Activated T-cell treated with anti-CD3 and anti-CD28 coated beads, Interleukin-2, amount 50 U/mL, for 24 hours (primary cell): ENCODE measurements around the gene ATP6V1D.
"Not testable (repeated sequence)": the region's sequence is repeated elsewhere in the genome, so short reads cannot be mapped to it uniquely, and the experiment has no call there.

ENCODE experiments used
- DNase-seq: peaks from one replicate; pipeline ENCODE4 v3.0.0-alpha.2; 2020
- H3K27ac Mint-ChIP-seq: 2 replicates; pipeline ENCODE4 v1.8.0; 2020; ENCODE audit warnings: mild to moderate bottlenecking, mixed read lengths
- H3K27me3 Mint-ChIP-seq: 2 replicates; pipeline ENCODE4 v1.8.0; 2020; ENCODE audit warnings: mixed read lengths
- H3K36me3 Mint-ChIP-seq: 2 replicates; pipeline ENCODE4 v1.8.0; 2020; ENCODE audit warnings: low read depth, mixed read lengths
- H3K4me1 Mint-ChIP-seq: 2 replicates; pipeline ENCODE4 v1.8.0; 2020; ENCODE audit warnings: low read depth, mixed read lengths
- H3K4me3 Mint-ChIP-seq: 2 replicates; pipeline ENCODE4 v1.8.0; 2020; ENCODE audit warnings: mild to moderate bottlenecking, moderate library complexity, mixed read lengths
- H3K9me3 Mint-ChIP-seq: 2 replicates; pipeline ENCODE4 v1.8.0; 2020; ENCODE audit warnings: mixed read lengths

ATP6V1D gene

DNA sequence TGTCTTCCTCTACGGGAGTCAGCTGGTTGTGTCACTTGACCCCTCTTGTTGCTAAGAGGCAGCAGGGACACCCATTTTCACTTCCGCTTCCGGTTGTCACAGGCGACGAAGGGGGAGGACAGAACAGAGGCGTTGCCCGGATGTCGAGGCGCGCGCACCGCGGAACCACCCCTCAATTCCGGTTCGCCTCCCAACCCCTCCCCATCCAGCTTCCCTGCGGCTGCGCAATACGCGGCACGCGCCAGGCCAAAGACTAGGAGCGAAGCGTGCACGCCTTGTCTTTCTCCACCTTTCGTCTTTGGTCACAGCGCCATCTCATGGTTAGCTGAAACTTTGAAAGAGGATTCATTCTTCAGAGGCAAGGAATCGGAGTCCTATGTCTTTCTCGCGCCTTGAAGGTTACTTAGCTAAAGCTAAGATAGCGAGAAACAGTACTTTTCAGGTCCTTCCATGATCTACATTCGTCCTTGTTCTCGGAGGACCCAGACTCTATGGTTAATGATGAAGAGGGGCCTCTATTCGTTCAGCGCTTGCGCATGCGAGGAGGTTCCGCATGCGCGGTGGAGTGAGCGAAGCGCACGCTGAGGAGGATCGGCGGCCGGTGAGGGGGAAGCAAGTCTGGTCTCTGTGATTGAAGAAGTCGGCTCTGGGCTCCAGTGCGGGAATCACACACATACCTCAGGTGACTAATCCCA, at the start of gene ATP6V1D, which contains the start of gene EIF2S1:
ATP6V1D (minus strand) TSS at position 30 of the 695 bp plus-strand sequence. CDS start 106 bp downstream, outside the sequence.
EIF2S1 (plus strand) TSS at position 554 of the 695 bp plus-strand sequence. CDS start 4,440 bp downstream, outside the sequence.
- H3K4me3 Mint-ChIP-seq = peak within 1 kb of the TSS; percentile 100
- H3K9me3 Mint-ChIP-seq = no peaks in the 10 kb centered on the region
- H3K36me3 Mint-ChIP-seq = peaks cover 59% of the 10 kb centered on the region
- H3K27me3 Mint-ChIP-seq = no peaks in the 10 kb centered on the region
- peak; percentile 99 for DNase-seq
- H3K4me1 Mint-ChIP-seq = peaks cover 66% of the 10 kb centered on the region
- H3K27ac Mint-ChIP-seq = peak within 1 kb of the TSS; percentile 99

DNA sequence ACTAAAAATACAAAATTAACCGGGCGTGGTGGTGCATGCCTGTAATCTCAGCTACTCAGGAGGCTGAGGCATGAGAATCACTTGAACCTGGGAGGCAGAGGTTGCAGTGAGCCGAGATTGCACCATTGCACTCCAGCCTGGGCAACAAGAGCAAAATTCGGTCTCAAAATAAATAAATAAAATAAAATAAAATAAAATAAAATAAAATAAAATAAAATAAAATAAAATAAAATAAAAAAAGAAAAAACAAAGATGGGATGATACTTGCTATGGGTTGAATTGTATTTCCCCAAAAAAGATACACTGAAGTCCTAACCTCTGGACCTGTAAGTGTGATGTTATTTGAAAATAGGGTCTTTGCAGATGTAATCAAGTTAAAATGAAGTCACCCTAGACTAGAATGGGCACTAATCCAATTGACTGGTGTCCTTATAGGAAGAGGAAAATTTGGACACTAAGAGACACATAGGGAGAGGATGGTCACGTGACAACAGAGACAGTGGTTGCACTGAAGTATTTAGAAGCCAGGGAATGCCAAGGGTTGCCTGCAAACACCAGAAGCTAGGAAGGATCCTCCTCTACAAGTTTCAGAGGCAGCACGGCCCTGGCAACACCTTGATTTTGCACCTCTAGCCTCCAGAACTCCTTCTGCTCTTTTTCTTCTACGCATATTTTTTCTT, 48.7 kb upstream of the ATP6V1D start:
- H3K36me3 Mint-ChIP-seq, H3K27ac Mint-ChIP-seq, H3K4me3 Mint-ChIP-seq, H3K9me3 Mint-ChIP-seq, DNase-seq: not testable (repeated sequence)
- H3K27me3 Mint-ChIP-seq = peaks cover 10% of the 10 kb centered on the region
- H3K4me1 Mint-ChIP-seq = peaks cover 10% of the 10 kb centered on the region

DNA sequence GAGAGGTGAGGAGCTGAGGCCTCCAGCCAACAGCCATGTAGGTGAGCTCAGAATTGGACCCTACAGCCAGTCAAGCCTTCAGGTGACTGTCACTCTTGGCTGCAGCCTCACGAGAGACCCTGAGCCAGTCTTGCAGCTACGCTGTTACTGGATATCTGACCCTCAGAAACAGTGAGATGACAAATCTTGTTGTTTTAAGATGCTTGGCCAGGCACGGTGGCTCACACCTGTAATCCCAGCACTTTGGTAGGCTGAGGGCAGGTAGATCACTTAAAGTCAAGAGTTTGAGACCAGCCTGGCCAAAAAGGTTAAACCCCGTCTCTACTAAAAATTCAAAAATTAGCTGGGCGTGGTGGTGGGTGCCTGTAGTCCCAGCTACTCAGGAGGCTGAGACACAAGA, 46.2 kb upstream of the ATP6V1D start:
- DNase-seq = peak; percentile 20
- Mint-ChIP-seq H3K27me3 (no peaks in the 10 kb centered on the region), H3K4me3 (no peak overlapping the region), H3K9me3 (no peaks in the 10 kb centered on the region), H3K4me1 (no peaks in the 10 kb centered on the region), H3K27ac (no peak overlapping the region), H3K36me3 (no peaks in the 10 kb centered on the region)

DNA sequence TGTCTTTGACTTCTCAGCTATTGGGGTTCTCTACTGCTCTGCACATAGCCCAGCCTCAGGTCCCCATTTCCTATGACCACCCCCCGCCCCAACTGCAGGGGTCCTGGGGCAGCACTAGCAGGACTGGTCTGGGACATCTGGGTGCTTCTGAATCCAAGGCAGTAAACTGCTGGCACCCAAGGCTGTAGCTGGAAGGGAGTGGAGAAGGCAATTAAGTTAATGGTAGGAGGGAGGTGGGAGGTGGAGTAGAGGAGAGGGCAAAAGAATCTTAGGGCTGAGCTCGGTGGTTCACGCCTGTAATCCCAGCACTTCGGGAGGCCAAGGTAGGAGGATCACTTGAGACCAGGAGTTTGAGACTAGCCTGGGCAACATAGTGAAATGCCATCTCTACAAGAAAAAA, 40.8 kb upstream of the ATP6V1D start:
- H3K4me3 Mint-ChIP-seq = no peak overlapping the region
- no peaks in the 10 kb centered on the region for H3K4me1 Mint-ChIP-seq
- DNase-seq = no peak
- H3K27me3 Mint-ChIP-seq = no peaks in the 10 kb centered on the region
- H3K9me3 Mint-ChIP-seq = no peaks in the 10 kb centered on the region
- no peak overlapping the region for H3K27ac Mint-ChIP-seq
- H3K36me3 Mint-ChIP-seq = no peaks in the 10 kb centered on the region

DNA sequence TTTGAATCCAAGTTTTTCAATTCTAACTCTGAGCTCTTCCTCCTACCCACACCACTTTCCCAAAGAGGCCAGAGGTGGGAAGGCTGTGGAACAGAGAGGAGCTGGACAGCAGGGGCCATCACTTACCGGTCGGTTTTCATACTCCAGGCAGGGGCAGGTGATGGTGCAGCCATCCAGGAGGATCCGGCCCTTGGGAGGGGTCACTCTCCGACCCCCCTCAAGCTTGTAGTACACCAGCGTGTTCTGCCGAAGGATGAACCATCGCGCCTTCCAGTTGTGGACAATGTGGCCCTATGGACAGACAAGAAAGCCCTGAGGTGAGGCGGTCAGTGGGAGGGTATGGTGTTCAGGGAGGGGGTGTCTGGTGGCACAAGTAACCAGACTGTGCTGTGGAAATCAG, 37.9 kb upstream of the ATP6V1D start:
- Mint-ChIP-seq H3K4me3 (no peak overlapping the region), H3K27ac (no peak overlapping the region), H3K27me3 (no peaks in the 10 kb centered on the region), H3K4me1 (no peaks in the 10 kb centered on the region), H3K36me3 (no peaks in the 10 kb centered on the region), H3K9me3 (no peaks in the 10 kb centered on the region)
- DNase-seq = no peak

DNA sequence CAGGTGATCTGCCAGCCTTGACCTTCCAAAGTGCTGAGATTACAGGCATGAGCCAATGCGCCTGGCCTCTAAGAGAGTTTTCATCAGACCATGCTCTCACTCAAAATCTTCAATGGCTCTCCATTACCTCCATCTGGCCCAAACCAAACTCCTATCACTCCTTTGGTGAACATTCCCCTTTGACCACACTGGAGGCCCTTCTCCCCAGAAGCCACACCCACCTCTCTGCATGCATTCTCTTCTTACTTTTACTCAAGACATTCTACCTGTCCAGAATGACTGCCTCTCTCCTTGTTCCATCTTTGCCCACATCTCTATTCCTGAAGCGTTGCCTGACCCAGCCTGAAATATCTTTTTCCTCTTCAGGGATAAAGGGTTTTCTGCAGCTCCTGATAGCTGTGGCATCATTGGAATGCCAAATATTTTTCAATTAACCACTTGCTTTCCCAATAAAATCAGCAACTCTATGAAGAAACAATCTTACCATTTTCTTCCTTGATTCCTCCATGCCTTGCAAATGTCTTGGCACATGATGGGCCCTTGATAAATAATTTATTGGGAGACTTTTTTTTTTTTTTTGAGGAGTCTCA, 36.9 kb upstream of the ATP6V1D start:
- Mint-ChIP-seq H3K4me3 (no peak overlapping the region), H3K27ac (no peak overlapping the region)
- DNase-seq = no peak

DNA sequence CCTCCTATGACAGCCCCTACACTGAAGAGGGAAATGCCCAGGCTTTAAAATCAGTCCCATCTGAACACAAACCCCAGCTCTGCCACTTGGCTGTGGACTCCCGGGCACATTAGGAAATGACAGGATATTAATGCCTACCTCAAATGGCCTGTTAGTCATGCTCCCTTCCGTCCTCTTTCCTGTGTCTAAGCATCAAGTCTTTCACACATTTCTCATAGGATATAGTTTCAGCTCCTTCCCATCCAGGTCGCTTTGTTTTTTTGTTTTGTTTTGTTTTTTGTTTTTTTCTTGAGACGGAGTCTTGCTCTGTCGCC, 36.2 kb upstream of the ATP6V1D start:
- Mint-ChIP-seq H3K36me3 (no peaks in the 10 kb centered on the region), H3K4me1 (peaks cover 1% of the 10 kb centered on the region), H3K9me3 (no peaks in the 10 kb centered on the region), H3K27ac (no peak overlapping the region), H3K27me3 (no peaks in the 10 kb centered on the region), H3K4me3 (no peak overlapping the region)
- DNase-seq = no peak

More for the DNA sequence above, 36.9 kb upstream of the ATP6V1D start:
- Mint-ChIP-seq H3K36me3 (no peaks in the 10 kb centered on the region), H3K9me3 (no peaks in the 10 kb centered on the region), H3K27me3 (no peaks in the 10 kb centered on the region), H3K4me1 (no peaks in the 10 kb centered on the region)

DNA sequence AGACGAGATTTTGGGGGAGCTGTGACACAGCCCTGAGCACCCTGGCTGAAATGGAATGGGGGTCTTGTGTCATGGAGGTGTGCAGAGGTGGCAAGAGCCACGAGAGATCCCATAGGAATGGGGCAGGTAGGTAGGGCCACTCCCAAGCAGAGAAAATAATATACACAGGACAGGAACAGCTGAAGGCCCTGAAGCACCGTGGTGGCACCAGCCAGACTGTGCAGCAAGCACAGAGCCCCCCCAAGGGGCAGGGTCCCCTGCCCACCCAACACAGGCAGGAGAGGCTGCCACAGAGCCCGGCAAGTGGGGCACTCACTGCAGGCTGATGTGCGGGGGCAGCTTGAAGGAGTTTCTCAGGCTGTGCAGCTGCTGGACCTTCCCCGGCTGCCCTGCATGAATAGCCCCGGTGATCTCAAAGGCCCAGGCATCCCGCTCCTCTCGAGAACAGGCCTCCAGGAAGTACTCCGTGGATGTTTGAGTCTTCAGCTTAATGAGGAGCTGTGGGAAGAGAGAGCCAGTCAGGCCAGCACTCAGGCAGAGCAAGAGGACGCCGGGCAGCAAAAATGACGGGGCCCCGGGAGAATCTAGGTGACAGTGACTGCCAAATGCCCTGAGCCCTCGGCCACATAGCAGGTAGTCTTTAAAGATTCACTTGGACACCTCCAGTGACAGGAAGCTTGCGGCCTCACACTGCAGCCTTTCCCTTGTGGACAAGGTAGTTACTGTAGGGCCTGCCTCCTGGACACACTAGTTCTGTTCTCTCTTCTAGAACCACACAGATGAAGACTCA, 35.7 kb upstream of the ATP6V1D start:
- Mint-ChIP-seq H3K4me1 (peaks cover 4% of the 10 kb centered on the region), H3K9me3 (no peaks in the 10 kb centered on the region), H3K27ac (no peak overlapping the region), H3K36me3 (no peaks in the 10 kb centered on the region), H3K27me3 (no peaks in the 10 kb centered on the region), H3K4me3 (no peak overlapping the region)
- DNase-seq = no peak

DNA sequence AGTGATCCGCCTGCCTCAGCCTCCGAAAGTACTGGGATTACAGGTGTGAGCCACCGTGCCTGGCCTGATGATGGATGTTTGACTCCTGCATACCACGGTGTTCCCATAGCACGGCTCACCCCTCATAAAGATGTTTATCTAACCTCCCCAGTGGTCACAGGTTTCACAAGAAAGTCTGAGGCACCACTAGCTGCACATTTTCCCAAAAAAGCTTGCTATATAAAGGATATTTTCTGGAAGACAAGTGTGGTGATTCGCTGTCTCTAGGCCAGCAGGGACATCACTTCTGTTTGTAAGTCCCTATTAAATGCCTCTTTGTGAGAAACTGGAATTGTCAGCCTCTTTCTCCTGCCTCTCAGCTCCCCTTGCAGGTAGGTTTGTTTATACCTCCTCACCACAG, 34.1 kb upstream of the ATP6V1D start:
- H3K4me3 Mint-ChIP-seq = no peak overlapping the region
- H3K9me3 Mint-ChIP-seq = no peaks in the 10 kb centered on the region
- H3K36me3 Mint-ChIP-seq = peaks cover 3% of the 10 kb centered on the region
- no peaks in the 10 kb centered on the region for H3K27me3 Mint-ChIP-seq
- peaks cover 4% of the 10 kb centered on the region for H3K4me1 Mint-ChIP-seq
- no peak for DNase-seq
- no peak overlapping the region for H3K27ac Mint-ChIP-seq

DNA sequence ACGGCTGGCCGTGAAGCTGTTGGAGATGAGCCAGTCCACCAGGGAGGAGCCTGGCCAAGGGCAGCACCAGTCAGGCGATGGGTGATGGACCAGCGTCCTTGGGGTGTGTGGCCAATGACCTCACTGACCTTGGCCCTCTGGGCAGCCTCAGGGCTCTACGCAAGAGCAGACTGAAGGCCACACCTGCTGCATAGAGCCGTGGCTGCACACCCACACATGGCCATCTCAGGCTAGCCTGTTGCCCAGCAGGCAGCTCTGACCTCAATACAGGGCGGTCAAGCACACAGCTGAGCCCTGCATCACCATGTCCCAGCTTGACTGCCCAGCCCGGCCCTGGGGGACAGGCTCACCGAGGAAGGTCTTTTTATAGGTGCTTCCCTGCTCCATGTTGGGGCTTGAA, 33.2 kb upstream of the ATP6V1D start:
- Mint-ChIP-seq H3K36me3 (peaks cover 8% of the 10 kb centered on the region), H3K27me3 (no peaks in the 10 kb centered on the region), H3K27ac (no peak overlapping the region), H3K4me1 (peaks cover 4% of the 10 kb centered on the region), H3K4me3 (no peak overlapping the region), H3K9me3 (no peaks in the 10 kb centered on the region)
- DNase-seq = no peak

DNA sequence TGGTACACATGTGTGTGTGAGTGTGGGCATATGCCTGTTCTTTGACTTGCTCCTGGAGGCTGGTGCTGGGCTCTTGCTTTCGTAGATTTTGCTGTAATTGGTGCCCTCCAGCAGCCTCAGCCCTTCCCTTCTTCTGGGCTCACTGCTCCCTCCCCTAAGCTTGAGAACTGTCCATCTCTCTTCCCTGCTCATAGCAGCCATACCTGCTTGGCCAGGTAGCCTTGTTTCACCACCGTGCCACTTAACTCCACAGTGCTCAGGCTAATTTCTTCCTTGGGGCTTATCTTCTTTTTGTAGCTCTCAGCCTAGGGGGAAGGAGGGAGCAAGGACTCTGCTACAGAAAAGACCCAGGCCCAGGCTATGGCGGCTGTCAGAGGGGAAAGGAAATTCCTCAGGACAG, 32.5 kb upstream of the ATP6V1D start:
- DNase-seq = no peak
- H3K9me3 Mint-ChIP-seq = no peaks in the 10 kb centered on the region
- no peak overlapping the region for H3K27ac Mint-ChIP-seq
- no peak overlapping the region for H3K4me3 Mint-ChIP-seq
- peaks cover 4% of the 10 kb centered on the region for H3K4me1 Mint-ChIP-seq
- peaks cover 15% of the 10 kb centered on the region for H3K36me3 Mint-ChIP-seq
- H3K27me3 Mint-ChIP-seq = no peaks in the 10 kb centered on the region

DNA sequence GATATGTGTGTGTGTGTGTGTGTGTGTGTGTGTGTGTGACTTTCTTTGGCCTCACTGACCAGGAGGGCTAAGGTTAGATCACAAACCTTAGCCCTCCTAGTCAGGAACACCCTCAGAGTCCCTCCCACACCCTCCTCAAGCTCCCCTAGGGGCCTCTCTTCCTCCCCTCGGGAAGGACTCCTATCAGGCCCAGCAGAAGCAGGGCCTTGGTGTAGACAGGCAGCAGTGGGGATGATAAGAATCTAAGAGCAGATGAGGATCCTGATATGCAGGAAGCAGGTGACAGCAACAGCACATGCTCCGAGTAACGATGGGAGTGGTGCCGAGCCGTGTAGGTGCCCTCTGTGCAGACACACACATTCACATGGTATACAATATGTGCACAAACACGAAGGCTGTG, 31.7 kb upstream of the ATP6V1D start:
- no peak overlapping the region for H3K4me3 Mint-ChIP-seq
- no peak for DNase-seq
- peaks cover 23% of the 10 kb centered on the region for H3K36me3 Mint-ChIP-seq
- H3K27me3 Mint-ChIP-seq = no peaks in the 10 kb centered on the region
- peaks cover 4% of the 10 kb centered on the region for H3K4me1 Mint-ChIP-seq
- no peak overlapping the region for H3K27ac Mint-ChIP-seq
- H3K9me3 Mint-ChIP-seq = no peaks in the 10 kb centered on the region

DNA sequence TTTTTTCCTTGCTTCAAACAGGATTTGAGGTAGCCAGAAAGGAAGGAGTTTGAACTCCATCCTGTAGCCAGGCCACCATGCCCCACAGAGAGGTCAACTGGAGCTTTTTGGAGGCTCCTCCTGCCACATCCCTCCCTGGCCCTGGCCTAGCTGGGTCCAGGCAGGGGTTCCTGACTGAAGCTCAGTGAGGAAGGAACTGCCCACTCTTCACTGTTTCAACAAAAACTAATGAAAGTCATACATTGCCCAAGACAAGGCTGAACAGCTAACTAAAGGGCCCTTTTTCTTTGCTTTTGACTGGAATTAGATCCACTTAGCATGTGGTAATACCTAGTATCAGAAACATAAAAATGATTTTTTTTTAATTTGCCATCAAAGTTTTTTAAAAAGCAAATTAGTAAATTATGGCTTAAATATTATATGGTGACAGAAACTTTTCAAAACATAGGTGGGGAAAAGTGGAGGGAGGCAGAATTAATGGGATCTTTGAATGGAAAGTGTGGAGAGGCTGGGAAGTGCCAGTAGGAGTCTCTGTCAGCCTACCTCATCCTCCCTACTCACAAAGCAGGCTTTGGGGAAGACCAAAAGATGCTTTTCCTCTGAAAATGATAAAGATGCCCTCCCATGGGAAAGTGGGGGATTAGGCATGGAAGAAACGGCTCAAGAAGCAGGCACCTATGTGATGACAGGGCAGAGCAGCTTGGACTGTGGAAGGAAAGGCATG, 30.4 kb upstream of the ATP6V1D start:
- Mint-ChIP-seq H3K9me3 (no peaks in the 10 kb centered on the region), H3K27ac (no peak overlapping the region), H3K36me3 (peaks cover 34% of the 10 kb centered on the region), H3K4me1 (peaks cover 4% of the 10 kb centered on the region), H3K27me3 (no peaks in the 10 kb centered on the region), H3K4me3 (no peak overlapping the region)
- DNase-seq = no peak

DNA sequence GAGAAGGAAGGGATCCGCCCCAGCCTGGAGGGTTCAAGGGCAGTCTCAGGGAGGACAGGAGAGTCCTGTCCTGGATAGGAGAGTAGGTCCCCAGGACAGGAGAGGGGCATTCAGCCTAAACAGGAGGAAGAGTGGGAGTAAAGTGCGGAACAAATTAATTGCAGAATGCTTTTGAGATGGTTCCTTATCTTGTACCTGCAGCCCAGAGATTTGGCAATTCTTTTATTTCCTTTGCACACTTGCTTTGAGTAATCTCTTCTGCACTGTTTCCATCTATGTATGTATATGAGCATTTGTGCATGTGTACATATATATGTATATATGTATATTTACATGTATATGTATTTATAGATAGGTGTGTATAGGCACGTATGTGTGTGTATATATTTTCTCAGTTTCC, 29.7 kb upstream of the ATP6V1D start:
- H3K4me1 Mint-ChIP-seq = peaks cover 4% of the 10 kb centered on the region
- H3K27me3 Mint-ChIP-seq = no peaks in the 10 kb centered on the region
- H3K4me3 Mint-ChIP-seq = no peak overlapping the region
- no peak for DNase-seq
- no peaks in the 10 kb centered on the region for H3K9me3 Mint-ChIP-seq
- peaks cover 41% of the 10 kb centered on the region for H3K36me3 Mint-ChIP-seq
- no peak overlapping the region for H3K27ac Mint-ChIP-seq
